Right ventricle myocardium inferior (tissue), 1 donor: ENCODE measurements around the gene CDH23. TPM values are rescaled to one million over a fixed set of nuclear protein-coding genes. Genes with fewer than 3 reads are reported as not detected.

ENCODE experiments used
- ATAC-seq: fragments of 200-7000 bp; cut with Tn5 transposase; one replicate; pipeline ENCODE4 v1.9.1; 2020; ENCODE audit warnings: mild to moderate bottlenecking, moderate library complexity
- DNase-seq: peaks from one replicate; pipeline ENCODE4 v3.0.0; 2021; ENCODE audit errors: missing footprints
- intact Hi-C: fragments of 100-400 bp; cut with DNase I; formaldehyde crosslinking; loops from one replicate; pipeline ENCODE4 v1.11.0; 2022
- total RNA-seq: library from RNA; stranded (reverse); fragmentation: NEBNext Ultra II Directional; extraction: Animal tissue kit (Norgen Biotek cat#: 25700); gene quantifications from one replicate; pipeline ENCODE4 v1.2.1, GENCODE V29; 2021
- donor health status: DM: no; HTN: yes; CAD: no; lungs with severe emphysema.

The CDH23 gene
- total RNA-seq, 1 donor from 2014 or later = 4.8 TPM

- intact Hi-C loops = loop anchor here (5.0 kb wide), 2 partner anchors 85 to 220 kb away; no protein-coding TSS in a partner anchor
- no peak for DNase-seq
- no peak for ATAC-seq
These were observed 91.0 kb downstream of the CDH23 start for GRCh38 chr10:71487726-71488125.

- DNase-seq = no peak
- no peak for ATAC-seq
- intact Hi-C loops = loop anchor here (5.0 kb wide), 2 partner anchors 83 to 218 kb away; no protein-coding TSS in a partner anchor
These were observed 92.4 kb downstream of the CDH23 start for GRCh38 chr10:71489077-71489476.

GRCh38 chr10:71492872-71493271 is 96.2 kb downstream of the CDH23 start:
- ATAC-seq (no peak), DNase-seq (no peak)
- intact Hi-C loops = no loop called here

- no peak for ATAC-seq
- intact Hi-C loops = no loop called here
These were observed 97.0 kb downstream of the CDH23 start for GRCh38 chr10:71493741-71494140.

GRCh38 chr10:71494476-71494875 is 97.8 kb downstream of the CDH23 start:
- no peak for ATAC-seq
- DNase-seq = no peak
- intact Hi-C loops = no loop called here

More at GRCh38 chr10:71493741-71494140, 97.0 kb downstream of the CDH23 start:
- DNase-seq = no peak

- intact Hi-C loops = no loop called here
- DNase-seq (no peak), ATAC-seq (no peak)
These were observed 98.3 kb downstream of the CDH23 start for GRCh38 chr10:71494980-71495381.

GRCh38 chr10:71496927-71497762 is 100.4 kb downstream of the CDH23 start:
- intact Hi-C loops = no loop called here
- no peak for DNase-seq
- no peak for ATAC-seq

GRCh38 chr10:71497763-71498326 is 101.1 kb downstream of the CDH23 start:
- intact Hi-C loops = no loop called here
- ATAC-seq (no peak), DNase-seq (no peak)

- ATAC-seq (no peak), DNase-seq (no peak)
- intact Hi-C loops = no loop called here
These were observed 104.7 kb downstream of the CDH23 start for GRCh38 chr10:71501402-71501801.

- intact Hi-C loops = no loop called here
- ATAC-seq = no peak
- no peak for DNase-seq
These were observed 105.5 kb downstream of the CDH23 start for GRCh38 chr10:71502190-71502589.

- DNase-seq (no peak), ATAC-seq (no peak)
- intact Hi-C loops = no loop called here
These were observed 106.1 kb downstream of the CDH23 start for GRCh38 chr10:71502851-71503250.

GRCh38 chr10:71504168-71504567 is 107.4 kb downstream of the CDH23 start:
- intact Hi-C loops = no loop called here
- ATAC-seq = no peak
- DNase-seq = no peak

GRCh38 chr10:71504570-71504969 is 107.8 kb downstream of the CDH23 start:
- intact Hi-C loops = no loop called here

GRCh38 chr10:71505862-71506261 is 109.1 kb downstream of the CDH23 start:
- no peak for ATAC-seq
- intact Hi-C loops = no loop called here
- no peak for DNase-seq

More at GRCh38 chr10:71504570-71504969, 107.8 kb downstream of the CDH23 start:
- no peak for ATAC-seq
- DNase-seq = no peak

GRCh38 chr10:71509444-71509843 is 112.7 kb downstream of the CDH23 start:
- intact Hi-C loops = no loop called here

GRCh38 chr10:71511206-71511605 is 114.5 kb downstream of the CDH23 start:
- DNase-seq (no peak), ATAC-seq (no peak)
- intact Hi-C loops = no loop called here

More at GRCh38 chr10:71509444-71509843, 112.7 kb downstream of the CDH23 start:
- DNase-seq = no peak
- ATAC-seq = no peak

- intact Hi-C loops = no loop called here
- no peak for DNase-seq
- ATAC-seq = no peak
These were observed 115.6 kb downstream of the CDH23 start for GRCh38 chr10:71512312-71512711.

- intact Hi-C loops = no loop called here
- DNase-seq (no peak), ATAC-seq (no peak)
These were observed 116.2 kb downstream of the CDH23 start for GRCh38 chr10:71512761-71513539.

- ATAC-seq = no peak
- no peak for DNase-seq
- intact Hi-C loops = no loop called here
These were observed 116.8 kb downstream of the CDH23 start for GRCh38 chr10:71513540-71513853.

GRCh38 chr10:71513936-71514335 is 117.2 kb downstream of the CDH23 start:
- DNase-seq (no peak), ATAC-seq (no peak)
- intact Hi-C loops = no loop called here
